ENCODE data around the gene DUSP8.

The DUSP8 gene

GRCh38 chr11:1566381-1567051 is 5.6 kb downstream of the DUSP8 start:
- DNase-seq (ENCODE audit: low read depth in 2 of 2), result no peak

GRCh38 chr11:1565904-1566247 is 6.2 kb downstream of the DUSP8 start:
- DNase-seq (ENCODE audit: low read depth in 2 of 2), result no peak

DNA sequence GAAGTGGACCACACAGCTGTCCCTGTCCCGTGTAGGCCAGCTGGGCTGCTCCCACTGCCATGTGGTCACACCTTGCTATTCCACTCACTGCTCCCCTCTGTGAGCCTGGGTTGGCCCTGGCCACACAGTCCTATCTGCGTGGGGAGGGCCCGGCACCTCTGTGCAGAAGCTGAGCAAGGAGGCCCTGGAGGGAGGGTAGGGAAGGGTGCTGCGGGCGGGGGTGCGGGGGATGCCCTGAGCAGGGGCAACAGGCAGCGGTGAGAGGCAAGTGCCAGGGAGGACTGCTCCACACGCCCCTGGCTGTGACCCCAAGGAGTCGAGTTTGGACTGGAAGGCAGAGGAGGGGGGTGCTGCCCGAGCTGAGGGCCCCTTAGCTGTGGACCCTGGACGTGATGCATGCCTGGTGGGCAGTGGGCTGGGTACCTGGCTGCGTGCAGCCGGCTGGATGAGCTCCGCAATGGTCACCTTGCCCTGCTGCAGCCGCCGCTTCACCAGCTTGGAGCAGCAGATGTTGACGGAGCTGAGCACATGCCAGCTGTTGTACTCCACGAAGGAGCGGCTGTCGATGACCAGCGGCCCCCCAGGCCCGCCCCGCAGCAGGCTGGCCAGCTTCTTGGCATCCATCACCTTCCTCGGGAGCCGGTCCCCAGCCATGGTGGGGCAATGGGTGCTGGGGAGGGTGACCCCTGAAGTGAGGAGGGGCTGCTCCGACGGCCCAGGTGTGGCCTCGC is 6.7 kb downstream of the DUSP8 start:
- DNase-seq (ENCODE audit: low read depth in 2 of 2), result no peak

DNA sequence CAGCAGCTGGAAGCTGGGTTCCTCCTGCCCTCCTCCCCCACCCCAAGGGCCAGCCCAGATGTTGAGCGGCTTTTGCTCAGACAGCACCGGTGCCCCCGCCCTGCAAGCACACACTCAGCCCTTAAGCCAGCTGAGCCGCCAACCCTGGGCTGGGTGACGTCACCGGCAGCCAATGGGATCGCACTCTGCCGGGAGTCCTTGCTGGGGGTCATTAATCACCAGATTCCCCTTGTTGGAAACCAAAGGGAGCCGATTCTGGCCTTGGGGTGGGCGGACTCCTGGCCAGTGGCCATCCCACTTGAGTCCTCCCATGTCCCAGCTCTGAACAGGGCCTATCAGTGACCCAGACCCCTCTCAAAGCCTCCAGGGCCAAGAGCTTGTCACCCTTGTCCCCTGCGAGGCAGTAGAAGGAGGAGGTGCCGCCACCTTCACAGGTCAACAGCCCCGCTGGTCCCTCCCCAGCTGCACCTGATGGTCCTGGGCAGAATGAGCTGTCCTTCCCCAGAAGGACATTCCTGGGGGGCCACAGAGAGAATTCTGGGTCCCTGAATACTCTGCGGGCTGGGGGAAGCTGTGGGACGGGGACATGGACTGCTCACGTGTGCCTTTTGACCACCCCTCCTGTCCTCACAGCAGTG is 7.4 kb downstream of the DUSP8 start:
- no peak for DNase-seq (ENCODE audit: low read depth in 2 of 2)

- no peak for DNase-seq (ENCODE audit: low read depth in 2 of 2)
Measured at GRCh38 chr11:1563697-1564534, 8.2 kb downstream of the DUSP8 start.

GRCh38 chr11:1563149-1563638 is 8.9 kb downstream of the DUSP8 start:
- DNase-seq (ENCODE audit: low read depth in 2 of 2), result no peak

DNA sequence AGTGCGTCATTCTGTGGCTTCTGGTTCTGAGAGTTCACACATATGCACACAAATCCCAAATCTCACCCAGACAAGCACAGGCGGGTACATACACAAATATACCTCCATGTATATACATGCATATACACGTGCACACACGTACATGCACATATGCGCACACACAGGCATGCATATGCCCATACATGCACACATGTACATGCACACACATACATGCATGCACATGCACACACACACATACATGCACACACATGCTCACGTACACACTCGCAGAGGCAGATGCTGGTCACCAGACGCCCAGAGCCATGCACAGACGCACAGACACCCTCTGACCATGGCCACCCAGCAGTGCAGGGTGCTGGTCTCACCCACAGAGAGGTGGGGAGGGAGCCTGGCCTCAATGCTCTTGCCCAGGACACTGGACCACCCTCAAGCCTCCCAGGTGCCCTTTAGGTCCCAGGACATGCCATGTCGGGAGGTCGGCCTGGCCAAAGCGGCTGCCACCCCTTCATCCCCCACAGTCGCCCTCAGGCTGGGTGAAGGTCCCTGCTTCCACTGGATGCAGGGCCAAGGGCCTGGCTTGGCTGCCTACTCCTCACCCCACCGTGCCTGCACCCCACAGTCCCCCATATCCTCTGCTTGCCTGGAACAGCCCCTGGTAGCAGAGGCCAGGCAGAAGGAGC is 9.5 kb downstream of the DUSP8 start:
- DNase-seq (ENCODE audit: low read depth in 2 of 2), result no peak

DNA sequence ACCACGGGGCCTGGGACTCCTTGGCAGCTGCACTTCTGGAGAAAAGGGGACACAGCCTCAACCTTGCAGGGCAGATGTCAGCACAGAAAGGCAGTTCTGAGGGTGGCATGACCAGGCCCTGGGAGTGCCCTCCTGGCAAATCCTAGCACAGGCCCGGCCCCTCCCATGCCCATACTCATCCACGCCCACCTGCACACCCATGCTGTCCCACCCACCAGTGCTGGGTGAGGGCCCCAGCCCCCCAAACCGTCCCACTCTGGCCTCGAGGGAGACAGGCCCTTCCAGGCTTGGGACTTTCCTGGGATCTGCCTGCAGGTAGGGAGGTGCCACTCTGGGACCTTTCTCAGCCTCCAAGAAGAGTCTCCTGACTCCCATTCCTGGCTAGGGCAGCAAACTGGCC is 10.1 kb downstream of the DUSP8 start:
- DNase-seq (ENCODE audit: low read depth in 2 of 2), result no peak

- DNase-seq (ENCODE audit: low read depth in 2 of 2), result no peak
Measured at GRCh38 chr11:1561266-1561665, 10.8 kb downstream of the DUSP8 start.

- DNase-seq (ENCODE audit: low read depth in 2 of 2), result no peak
Measured at GRCh38 chr11:1560649-1561251, 11.3 kb downstream of the DUSP8 start.

GRCh38 chr11:1560002-1560648 is 11.9 kb downstream of the DUSP8 start:
- no peak for DNase-seq (ENCODE audit: low read depth in 2 of 2)

GRCh38 chr11:1559111-1559951 is 12.7 kb downstream of the DUSP8 start:
- no peak for DNase-seq (ENCODE audit: low read depth in 2 of 2)

DNA sequence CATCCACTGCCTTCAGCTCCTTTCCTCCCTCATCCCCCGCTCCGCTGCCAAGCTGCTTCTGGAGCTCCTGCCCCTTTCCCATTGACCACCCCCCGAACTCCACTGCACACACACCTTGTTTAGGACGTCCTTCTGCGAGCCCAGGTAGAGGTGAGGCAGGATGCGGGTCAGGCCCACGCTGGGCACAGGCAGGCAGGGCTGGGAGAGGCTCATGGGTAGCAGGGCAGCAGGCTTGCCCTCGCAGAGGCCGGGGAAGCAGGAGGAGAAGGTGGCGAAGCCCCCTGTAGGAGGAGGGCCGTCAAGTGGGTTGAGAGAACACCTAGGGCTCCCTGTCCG is 13.3 kb downstream of the DUSP8 start:
- no peak for DNase-seq (ENCODE audit: low read depth in 2 of 2)

DNA sequence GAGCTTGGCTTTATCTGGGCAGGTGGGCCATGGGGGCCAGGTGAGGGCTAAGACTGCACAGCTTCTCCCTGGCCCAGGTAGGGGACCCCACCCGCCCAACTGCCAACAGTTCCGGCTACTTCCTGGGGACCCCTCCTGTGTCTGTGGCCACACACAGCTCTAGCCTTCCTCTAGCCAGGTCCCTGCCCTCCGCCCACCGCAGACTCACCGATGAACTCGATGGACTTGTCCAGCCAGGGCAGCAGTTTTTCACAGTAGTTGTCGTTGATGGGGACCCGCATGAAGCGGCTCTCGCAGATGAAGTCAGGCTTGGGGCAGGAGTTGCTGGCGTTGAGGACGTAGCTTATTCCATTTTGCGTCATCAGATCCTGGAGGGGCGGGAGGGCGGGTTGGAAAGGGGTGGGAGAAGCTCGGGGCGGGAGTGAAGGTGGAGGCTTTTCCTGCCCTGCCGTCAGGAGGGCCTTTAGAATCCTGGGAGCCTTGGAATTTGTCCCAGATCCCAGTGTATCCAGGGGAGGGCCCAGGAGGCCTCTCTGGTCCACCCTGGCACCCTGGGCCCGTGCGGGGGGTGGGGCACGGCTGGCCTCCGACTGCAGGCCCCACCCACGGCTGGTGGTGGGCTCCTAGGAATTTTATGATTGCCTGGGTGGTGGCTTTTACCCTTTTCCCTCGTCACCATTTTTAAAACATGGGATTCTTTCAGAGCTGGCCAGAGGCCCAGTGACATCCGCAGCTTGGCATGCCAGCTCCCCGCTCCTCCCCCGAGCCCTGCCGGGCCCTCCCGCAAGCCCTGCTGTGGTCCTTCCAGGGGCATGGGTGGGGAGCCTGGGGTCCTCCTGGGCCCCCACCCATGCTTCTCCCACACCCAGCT is 13.9 kb downstream of the DUSP8 start:
- DNase-seq (ENCODE audit: low read depth in 2 of 2), result no peak

GRCh38 chr11:1557051-1557884 is 14.8 kb downstream of the DUSP8 start:
- DNase-seq (ENCODE audit: low read depth in 2 of 2), result no peak

DNA sequence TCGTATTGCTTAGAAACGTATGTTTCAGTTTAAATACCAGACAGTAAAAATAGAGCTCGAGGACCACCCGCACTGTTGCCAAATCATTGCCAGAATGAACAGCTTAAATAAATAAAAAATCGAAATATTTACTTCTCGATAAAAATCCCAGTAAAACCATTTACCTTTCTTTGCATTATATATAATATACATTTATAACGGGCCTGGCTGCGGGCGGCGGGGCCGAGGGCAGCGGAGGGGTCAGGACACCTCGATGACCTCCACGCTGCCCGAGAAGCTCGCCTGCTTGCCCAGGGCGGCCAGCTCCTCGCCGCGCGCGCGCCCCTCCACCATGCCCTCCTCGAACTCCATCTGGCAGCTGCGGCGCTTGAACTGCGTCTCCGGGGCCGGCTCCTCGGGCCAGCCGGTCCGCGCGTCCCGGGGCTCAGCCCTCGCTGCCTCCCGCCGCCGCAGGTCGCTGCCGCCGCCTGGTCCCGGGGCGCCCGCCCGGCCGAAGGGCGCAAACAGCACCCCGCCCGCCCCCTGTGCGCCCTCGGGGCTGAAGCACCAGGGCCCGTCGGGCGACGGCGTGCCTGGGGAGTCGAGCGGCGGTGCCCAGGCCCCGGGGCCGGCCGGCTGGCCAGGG is 15.7 kb downstream of the DUSP8 start:
- DNase-seq (ENCODE audit: low read depth in 2 of 2), result no peak

DNA sequence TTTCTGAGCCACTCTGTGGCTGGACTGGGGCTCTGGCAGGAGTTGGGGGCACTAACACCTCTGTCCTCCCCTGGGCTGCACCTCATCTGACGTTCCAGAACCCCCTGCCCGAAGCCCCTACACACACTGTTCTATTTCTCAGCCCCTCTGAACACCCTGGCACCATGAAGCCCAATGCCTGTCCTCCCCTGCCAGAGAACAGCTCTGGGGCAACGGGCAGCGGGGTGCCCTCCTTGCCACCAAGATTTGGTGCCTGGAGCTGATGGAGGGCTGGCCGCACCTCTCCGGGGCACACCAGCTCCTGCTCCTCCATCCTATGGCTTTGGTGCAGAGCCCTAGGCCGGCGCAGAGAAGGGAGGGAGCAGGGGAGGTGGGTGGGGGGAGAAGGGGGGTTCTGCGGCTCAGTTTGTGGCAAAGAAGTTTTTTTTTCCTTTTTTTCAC is 16.3 kb downstream of the DUSP8 start:
- DNase-seq (ENCODE audit: low read depth in 2 of 2), result no peak
